NCI-H1930 (cell line): ENCODE data around the gene ZNF462.

Source experiments
- DNase-seq, 2 experiments: peaks; one replicate each; lab custom pipeline; 2025; lab: John Stamatoyannopoulos, UW

ZNF462 gene

GRCh38 chr9:107060062-107060461 is 197.1 kb downstream of the ZNF462 start:
- DNase-seq: no peak
